GM23248 (cell line): Measurements from ENCODE around the gene ADK. TPM values are rescaled to one million over a fixed set of nuclear protein-coding genes. Genes with fewer than 3 reads are reported as not detected.

Experiments used
- DNase-seq: peaks from one replicate; pipeline ENCODE4 v3.0.0-alpha.2; 2015
- H2AFZ ChIP-seq: fragments of 200-600 bp; sonication (generic); 2 replicates; pipeline ENCODE4 v1.6.1; 2016; ENCODE audit warnings: antibody characterized with exemption
- H3F3A ChIP-seq: fragments of 200-600 bp; sonication (generic); 2 replicates; pipeline ENCODE4 v1.6.1; 2016; ENCODE audit warnings: mild to moderate bottlenecking, antibody characterized with exemption, mixed run types; ENCODE audit not compliant: insufficient read depth
- H3K27ac ChIP-seq: fragments of 200-600 bp; sonication (generic); 2 replicates; pipeline ENCODE4 v1.5.1; 2016; ENCODE audit warnings: mild to moderate bottlenecking
- H3K27me3 ChIP-seq: fragments of 200-600 bp; sonication (generic); replicated peaks from 2 replicates; pipeline ENCODE4 v1.6.1; 2016; ENCODE audit warnings: mild to moderate bottlenecking; ENCODE audit not compliant: insufficient read depth
- H3K36me3 ChIP-seq: fragments of 200-600 bp; sonication (generic); 2 replicates; pipeline ENCODE4 v1.6.1; 2016; ENCODE audit warnings: low read depth, mild to moderate bottlenecking
- H3K4me1 ChIP-seq: fragments of 200-600 bp; sonication (generic); 2 replicates; pipeline ENCODE4 v1.6.1; 2016; ENCODE audit warnings: mild to moderate bottlenecking; ENCODE audit not compliant: insufficient read depth
- H3K4me2 ChIP-seq: fragments of 200-600 bp; sonication (generic); one replicate; pipeline ENCODE4 v1.6.1; 2016; ENCODE audit warnings: mild to moderate bottlenecking; ENCODE audit not compliant: unreplicated experiment
- H3K4me3 ChIP-seq: fragments of 200-600 bp; sonication (generic); 2 replicates; pipeline ENCODE4 v1.5.1; 2016; ENCODE audit warnings: mild to moderate bottlenecking
- H3K79me2 ChIP-seq: fragments of 200-600 bp; sonication (generic); 2 replicates; pipeline ENCODE4 v1.6.1; 2016; ENCODE audit warnings: mild to moderate bottlenecking; ENCODE audit not compliant: insufficient read depth
- H3K9ac ChIP-seq: fragments of 200-600 bp; sonication (generic); 2 replicates; pipeline ENCODE4 v1.6.1; 2016; ENCODE audit warnings: mild to moderate bottlenecking
- H3K9me2 ChIP-seq: fragments of 200-600 bp; sonication (generic); 2 replicates; pipeline ENCODE4 v1.6.1; 2016; ENCODE audit warnings: mixed run types, mild to moderate bottlenecking, moderate library complexity; ENCODE audit not compliant: insufficient read depth
- H3K9me3 ChIP-seq: fragments of 200-600 bp; sonication (generic); one replicate; pipeline ENCODE4 v1.6.1; 2017; ENCODE audit warnings: low read depth
- H4K20me1 ChIP-seq: fragments of 200-600 bp; sonication (generic); 2 replicates; pipeline ENCODE4 v1.6.0; 2016; ENCODE audit not compliant: insufficient read depth
- EZH2 ChIP-seq: fragments of 200-600 bp; sonication (generic); IDR thresholded peaks from 2 replicates; pipeline ENCODE4 v1.6.1; 2018; ENCODE audit warnings: antibody characterized with exemption, mild to moderate bottlenecking; ENCODE audit not compliant: insufficient read depth, poor library complexity, severe bottlenecking
- EZH2phosphoT487 ChIP-seq: fragments of 200-600 bp; sonication (generic); IDR thresholded peaks from 2 replicates; pipeline ENCODE4 v1.6.1; 2018; ENCODE audit warnings: antibody characterized with exemption, moderate library complexity, mild to moderate bottlenecking, low read depth; ENCODE audit not compliant: insufficient read depth
- WGBS, 2 experiments: methylation state at CpG; one replicate each; pipeline ENCODE4 v1.1.6; 2015 to 2017; ENCODE audit warnings: low lambda C conversion rate in 2 of 2, low coverage in 1 of 2; ENCODE audit errors: missing lambda C conversion rate in 2 of 2; 5-methylcytosine and 5-hydroxymethylcytosine counted together
- in situ Hi-C: fragments of 300-500 bp; cut with MboI; formaldehyde crosslinking; loops from 2 replicates; pipeline ENCODE4 v1.15.0; 2020
- polyA plus RNA-seq: library from polyadenylated mRNA; unstranded; fragments of >200 nt; fragmentation: Nextera tagmentation; extraction: Ambion mirVana; gene quantifications from 2 replicates; pipeline ENCODE4 v1.2.1, GENCODE V29; 2016
- total RNA-seq: library from RNA; depleted of rRNA; stranded (reverse); fragments of >200 nt; shearing (Covaris generic); gene quantifications from 2 replicates; pipeline ENCODE4 v1.2.3, GENCODE V29; 2014

Gene ADK
- total and polyA plus RNA-seq, 2 experiments from 2014 or later: 43.7 to 75.1 TPM

DNA sequence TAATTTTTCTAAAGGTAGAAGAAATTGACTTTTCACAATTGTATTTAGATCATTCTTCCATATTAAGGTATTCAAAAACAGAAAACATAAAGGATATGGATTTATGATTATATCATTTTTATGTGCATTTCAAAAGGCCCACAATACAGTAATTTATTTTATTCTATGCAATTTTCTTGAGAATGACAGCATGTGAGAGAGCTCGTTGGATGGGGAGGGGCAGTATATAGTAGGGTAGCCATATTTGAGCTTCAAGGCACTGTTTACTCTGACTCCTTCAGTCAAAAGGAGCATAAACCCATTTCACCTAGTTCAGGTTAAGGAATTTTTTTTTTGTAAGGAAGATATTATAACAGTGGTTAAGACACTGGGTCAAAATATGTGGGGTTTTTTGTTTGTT, 534.5 kb downstream of the ADK start:
- Histone ChIP-seq H3K27me3 (no peaks in the 10 kb centered on the region), H3K9me3 (no peaks in the 10 kb centered on the region), H3K9ac (no peak overlapping the region), H3K9me2 (no peaks in the 10 kb centered on the region), H3K4me1 (peaks cover 6% of the 10 kb centered on the region), H3K27ac (no peak overlapping the region), H3K4me3 (no peak overlapping the region), H3F3A (no peaks in the 10 kb centered on the region), H2AFZ (no peak overlapping the region), H3K36me3 (no peaks in the 10 kb centered on the region; the same call in 1 of the 2 replicates), H4K20me1 (no peaks in the 10 kb centered on the region), H3K79me2 (no peaks in the 10 kb centered on the region), H3K4me2 (no peak overlapping the region)
- in situ Hi-C loops: no loop called here
- no peak for DNase-seq
- TF ChIP-seq EZH2phosphoT487: no peak
- TF ChIP-seq EZH2: no peak
- WGBS, 2 experiments: 97 to 98% methylated on average over 1 of the region's 1 CpG

DNA sequence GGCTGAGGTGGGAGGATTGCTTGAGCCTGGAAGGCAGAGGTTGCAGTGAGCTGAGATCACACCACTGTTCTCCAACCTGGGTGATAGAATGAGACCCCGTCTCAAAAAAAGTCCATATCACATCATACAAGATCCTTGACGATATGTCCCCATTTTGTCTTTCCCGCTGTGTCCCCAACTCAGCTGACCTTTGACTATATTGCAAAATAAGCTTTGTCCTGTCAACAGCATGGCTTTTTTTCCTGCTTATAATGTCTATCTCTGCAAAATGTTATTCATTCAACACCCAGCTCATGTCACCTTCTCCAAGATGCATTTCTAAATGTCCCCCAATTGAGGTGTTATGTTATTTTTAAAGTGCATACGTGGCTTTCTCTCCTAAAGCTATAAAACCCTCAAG, 539.4 kb downstream of the ADK start:
- no peak for TF ChIP-seq EZH2
- TF ChIP-seq EZH2phosphoT487: no peak
- no peaks in the 10 kb centered on the region for H3K9me2 ChIP-seq
- no peaks in the 10 kb centered on the region for H3K4me1 ChIP-seq
- no peaks in the 10 kb centered on the region for H3F3A ChIP-seq
- 81 to 85% methylated on average over 4 of the region's 4 CpGs for WGBS, 2 experiments
- H2AFZ ChIP-seq: no peak overlapping the region
- no peak for DNase-seq
- H4K20me1 ChIP-seq: no peaks in the 10 kb centered on the region
- H3K27me3 ChIP-seq: no peaks in the 10 kb centered on the region
- no peak overlapping the region for H3K9ac ChIP-seq
- no peak overlapping the region for H3K27ac ChIP-seq
- no peaks in the 10 kb centered on the region; the same call in 1 of the 2 replicates for H3K36me3 ChIP-seq
- H3K4me2 ChIP-seq: no peak overlapping the region
- H3K9me3 ChIP-seq: no peaks in the 10 kb centered on the region
- no peak overlapping the region for H3K4me3 ChIP-seq
- H3K79me2 ChIP-seq: no peaks in the 10 kb centered on the region
- in situ Hi-C loops: no loop called here

DNA sequence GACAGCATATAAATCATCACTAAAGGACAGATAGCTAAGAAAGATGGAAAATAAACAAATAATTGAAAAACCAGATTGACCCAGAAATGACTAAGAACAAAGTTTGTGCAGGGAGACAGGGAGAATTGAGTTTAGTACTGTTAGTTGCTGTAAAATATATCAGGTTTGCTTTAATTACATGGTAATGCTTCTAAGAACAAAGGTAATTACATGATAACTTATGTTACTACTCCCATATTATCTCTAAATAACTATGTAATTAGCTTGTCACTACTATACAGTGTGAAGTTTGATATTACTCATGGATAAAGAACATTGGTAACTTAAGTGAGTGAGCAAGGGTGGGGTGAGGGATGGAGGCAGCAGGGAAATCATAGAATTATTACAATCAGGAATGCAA, 540.1 kb downstream of the ADK start:
- DNase-seq: no peak
- no peak overlapping the region for H3K27ac ChIP-seq
- H3K4me3 ChIP-seq: no peak overlapping the region
- no peaks in the 10 kb centered on the region for H3K9me3 ChIP-seq
- no peak overlapping the region for H3K4me2 ChIP-seq
- no peaks in the 10 kb centered on the region for H3K4me1 ChIP-seq
- in situ Hi-C loops: no loop called here
- no peaks in the 10 kb centered on the region for H4K20me1 ChIP-seq
- no peaks in the 10 kb centered on the region for H3F3A ChIP-seq
- no peak overlapping the region for H3K9ac ChIP-seq
- TF ChIP-seq EZH2phosphoT487 (no peak), EZH2 (no peak)
- no peak overlapping the region for H2AFZ ChIP-seq
- H3K79me2 ChIP-seq: no peaks in the 10 kb centered on the region
- no peaks in the 10 kb centered on the region for H3K9me2 ChIP-seq
- H3K36me3 ChIP-seq: no peaks in the 10 kb centered on the region; the same call in 1 of the 2 replicates
- no peaks in the 10 kb centered on the region for H3K27me3 ChIP-seq

DNA sequence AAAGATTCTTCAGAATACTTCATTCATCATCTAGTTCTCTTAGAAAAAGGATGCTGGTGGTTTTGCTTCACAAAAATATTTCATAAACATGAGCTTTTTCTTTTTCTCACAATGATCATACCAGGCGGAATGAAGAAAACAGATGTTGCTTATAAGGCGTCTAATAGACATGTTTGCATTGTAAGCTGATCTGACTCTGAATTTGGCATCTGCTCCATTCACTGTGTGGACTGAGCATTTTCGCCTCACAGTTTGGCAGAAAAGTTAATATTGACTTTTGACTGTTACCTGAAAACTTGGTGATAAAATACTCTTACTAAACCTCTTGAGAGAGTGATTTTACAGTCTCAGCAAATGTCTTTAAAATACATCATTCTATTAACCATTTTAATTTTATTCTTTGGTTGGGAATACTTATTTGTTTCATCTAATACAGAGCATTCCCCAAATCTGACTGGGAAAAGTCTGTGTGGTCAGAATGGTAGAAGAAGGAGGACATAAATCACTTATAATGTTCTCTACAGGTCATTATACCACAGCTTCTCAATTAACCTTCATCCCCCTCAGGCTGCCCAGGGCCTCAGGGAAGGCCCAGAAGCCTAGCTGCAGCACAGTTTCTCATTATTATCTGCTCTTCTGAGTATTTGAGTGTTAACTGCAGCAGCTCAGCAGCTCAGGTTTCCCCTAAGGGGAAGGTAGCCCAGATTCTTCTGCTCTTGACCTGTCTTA, 553.8 kb downstream of the ADK start:
- no peak for TF ChIP-seq EZH2
- no peak for TF ChIP-seq EZH2phosphoT487

More for the DNA sequence above, 553.8 kb downstream of the ADK start:
- Histone ChIP-seq H4K20me1 (no peaks in the 10 kb centered on the region), H3F3A (no peaks in the 10 kb centered on the region), H3K27me3 (no peaks in the 10 kb centered on the region), H3K4me1 (no peaks in the 10 kb centered on the region), H3K4me2 (no peak overlapping the region), H3K9me3 (no peaks in the 10 kb centered on the region), H2AFZ (no peak overlapping the region), H3K9ac (no peak overlapping the region), H3K9me2 (no peaks in the 10 kb centered on the region), H3K4me3 (no peak overlapping the region), H3K36me3 (0 out of 2 replicates have a peak, but pooled peaks cover 11% of the 10 kb centered on the region), H3K79me2 (no peaks in the 10 kb centered on the region), H3K27ac (no peak overlapping the region)
- in situ Hi-C loops: no loop called here
- DNase-seq: no peak
- 84 to 85% methylated on average over 3 of the region's 3 CpGs for whole genome bisulfite sequencing, 2 experiments
